Osteoblast (primary cell): Measurements from ENCODE around the gene MAD1L1. TPM values are rescaled to one million over a fixed set of nuclear protein-coding genes. Genes with fewer than 3 reads are reported as not detected.
A peak's percentile ranks its signal among the peaks of the same experiment; 100 is the strongest.

Experiments
- DNase-seq: peaks from one replicate; pipeline ENCODE4 v3.0.0; 2011; ENCODE audit warnings: low spot score, mixed read lengths; ENCODE audit not compliant: insufficient read length; ENCODE audit errors: missing footprints
- H2AFZ ChIP-seq: 2 replicates; pipeline ENCODE4 v1.6.0; 2011; ENCODE audit warnings: mild to moderate bottlenecking, low read length
- H3K27ac ChIP-seq: 2 replicates; pipeline ENCODE4 v1.5.1; 2011; ENCODE audit warnings: mild to moderate bottlenecking, low read depth, low read length, moderate library complexity
- H3K27me3 ChIP-seq: 2 replicates; pipeline ENCODE4 v1.6.0; 2012; ENCODE audit warnings: mild to moderate bottlenecking, control low read depth, inconsistent platforms, low read length, moderate library complexity; ENCODE audit not compliant: insufficient read depth
- H3K36me3 ChIP-seq: 2 replicates; pipeline ENCODE4 v1.5.1; 2011; ENCODE audit warnings: mild to moderate bottlenecking, low read length, control low read depth, moderate library complexity; ENCODE audit not compliant: insufficient read depth
- H3K4me1 ChIP-seq: 2 replicates; pipeline ENCODE4 v1.5.1; 2011; ENCODE audit warnings: mild to moderate bottlenecking, low read length, control low read depth, moderate library complexity; ENCODE audit not compliant: insufficient read depth
- H3K4me2 ChIP-seq: 2 replicates; pipeline ENCODE4 v1.6.0; 2011; ENCODE audit warnings: mild to moderate bottlenecking, low read length; ENCODE audit not compliant: insufficient read depth
- H3K4me3 ChIP-seq: fragments of 200-600 bp; sonication (generic); 3 replicates; pipeline ENCODE4 v1.5.1; 2012; ENCODE audit warnings: mild to moderate bottlenecking, low read length, inconsistent platforms; ENCODE audit not compliant: insufficient read depth
- H3K79me2 ChIP-seq: 2 replicates; pipeline ENCODE4 v1.6.0; 2012; ENCODE audit warnings: mild to moderate bottlenecking, low read length, control low read depth, inconsistent platforms; ENCODE audit not compliant: insufficient read depth
- H3K9me3 ChIP-seq: 2 replicates; pipeline ENCODE4 v1.5.1; 2011; ENCODE audit warnings: low read depth, low read length, control low read depth
- H4K20me1 ChIP-seq: 2 replicates; pipeline ENCODE4 v1.6.0; 2012; ENCODE audit warnings: mild to moderate bottlenecking, low read length, control low read depth; ENCODE audit not compliant: insufficient read depth
- CTCF ChIP-seq: IDR thresholded peaks from 2 replicates; pipeline ENCODE4 v1.5.1; 2011; ENCODE audit warnings: mild to moderate bottlenecking, low read depth, low read length, moderate library complexity; ENCODE audit errors: extremely low read depth
- total RNA-seq: library from RNA; depleted of rRNA; stranded (reverse); fragments of >200 nt; gene quantifications from 2 replicates; pipeline ENCODE4 v1.2.3, GENCODE V29; 2012

MAD1L1 gene
- total RNA-seq, 1 donor = 66.2 TPM

GRCh38 chr7:2016761-2017480, 215.8 kb downstream of the MAD1L1 start:
- no peak for TF ChIP-seq CTCF
- H3K79me2 ChIP-seq = no peaks in the 10 kb centered on the region
- H3K4me3 ChIP-seq = no peak overlapping the region
- H4K20me1 ChIP-seq = no peaks in the 10 kb centered on the region
- DNase-seq = peak; percentile 82
- no peaks in the 10 kb centered on the region for H3K27me3 ChIP-seq
- H3K36me3 ChIP-seq = no peaks in the 10 kb centered on the region
- H3K4me2 ChIP-seq = no peak overlapping the region
- peaks cover 15% of the 10 kb centered on the region for H3K4me1 ChIP-seq
- H3K9me3 ChIP-seq = no peaks in the 10 kb centered on the region
- no peak overlapping the region for H2AFZ ChIP-seq
- no peak overlapping the region for H3K27ac ChIP-seq

DNA sequence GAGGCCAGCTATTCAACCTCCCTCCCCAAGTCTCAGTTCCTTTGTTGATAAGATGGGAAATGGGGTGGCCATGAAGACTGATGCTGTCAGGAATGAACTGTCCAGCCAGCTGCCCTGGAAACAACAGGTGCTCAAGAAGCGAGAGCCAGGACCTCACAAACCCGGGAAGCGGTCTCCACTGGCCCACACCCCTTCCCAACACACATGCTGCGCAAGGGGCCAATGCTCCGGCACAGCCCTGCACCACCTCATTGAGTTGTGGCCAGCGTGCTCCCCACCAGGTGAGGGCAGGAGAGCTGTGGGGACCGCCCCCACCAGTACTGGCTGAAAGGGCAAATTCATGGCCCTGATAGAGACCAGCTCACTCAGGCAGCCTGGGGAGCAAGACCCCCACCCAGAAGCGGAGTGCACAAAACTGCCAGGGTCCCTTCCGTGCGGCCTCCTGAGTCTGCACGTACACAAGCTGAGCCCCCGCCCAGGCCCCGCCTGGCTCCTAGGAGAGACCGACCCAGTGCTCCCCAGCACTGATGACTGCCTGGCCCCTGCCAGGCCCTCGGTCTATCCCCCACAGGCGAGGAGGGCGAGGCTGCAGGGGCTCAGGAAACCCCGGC, 216.6 kb downstream of the MAD1L1 start:
- H3K4me1 ChIP-seq = peaks cover 15% of the 10 kb centered on the region
- no peaks in the 10 kb centered on the region for H3K27me3 ChIP-seq
- no peak overlapping the region for H3K4me2 ChIP-seq
- peak; percentile 68 for DNase-seq
- H2AFZ ChIP-seq = no peak overlapping the region
- no peaks in the 10 kb centered on the region for H3K36me3 ChIP-seq
- H3K4me3 ChIP-seq = no peak overlapping the region
- H4K20me1 ChIP-seq = no peaks in the 10 kb centered on the region
- TF ChIP-seq CTCF = no peak
- no peaks in the 10 kb centered on the region for H3K79me2 ChIP-seq
- no peak overlapping the region for H3K27ac ChIP-seq
- no peaks in the 10 kb centered on the region for H3K9me3 ChIP-seq

GRCh38 chr7:2015251-2015871, 217.4 kb downstream of the MAD1L1 start:
- Histone ChIP-seq H3K4me1 (peaks cover 15% of the 10 kb centered on the region), H3K4me3 (no peak overlapping the region), H3K27me3 (no peaks in the 10 kb centered on the region), H3K79me2 (no peaks in the 10 kb centered on the region), H3K36me3 (no peaks in the 10 kb centered on the region), H3K27ac (no peak overlapping the region), H2AFZ (no peak overlapping the region), H3K9me3 (no peaks in the 10 kb centered on the region), H3K4me2 (no peak overlapping the region), H4K20me1 (no peaks in the 10 kb centered on the region)
- TF ChIP-seq CTCF = no peak
- DNase-seq = peak; percentile 80
